ENCODE results near the gene TBPL1. TPM values are rescaled to one million over a fixed set of nuclear protein-coding genes. Genes with fewer than 3 reads are reported as not detected.

Gene TBPL1
- total and polyA plus RNA-seq, 4 donors, result 5.4 to 34.6 (median 11.5) TPM

- no peak for DNase-seq (ENCODE audit: low spot score)
- Histone ChIP-seq H3K36me3 (ENCODE audit: control insufficient read depth in 4 of 4, insufficient read depth in 3 of 4, low read depth in 1 of 4, low read length in 3 of 4) (no peaks in the 10 kb centered on the region), H3K9me3 (ENCODE audit: control insufficient read depth in 4 of 4, low read length in 3 of 4) (no peaks in the 10 kb centered on the region), H3K27ac (ENCODE audit: low read depth in 1 of 2, low read length in 2 of 2) (no peak overlapping the region), H3K4me1 (ENCODE audit: control insufficient read depth in 4 of 4, insufficient read depth in 4 of 4, low read length in 3 of 4) (peaks cover 0 to 21% (median 10%) of the 10 kb centered on the region in 4 donors), H3K9ac (ENCODE audit: low read depth in 1 of 2, low read length in 2 of 2) (no peak overlapping the region), H3K27me3 (ENCODE audit: control insufficient read depth in 4 of 4, insufficient read depth in 4 of 4, low read length in 3 of 4) (no peaks in the 10 kb centered on the region), H3K4me3 (ENCODE audit: low read depth in 1 of 3, low read length in 3 of 3) (no peak overlapping the region)
- TF ChIP-seq YY1 (IDR thresholded peaks at IDR 0.05) (no peak), FOXA2 (IDR thresholded peaks at IDR 0.05) (no peak), FOXA1 (IDR thresholded peaks at IDR 0.05) (no peak), GABPA (IDR thresholded peaks at IDR 0.05 in 1 of 2, conservative IDR thresholded peaks at IDR 0.05 in 1 of 2) (no peak), MAX (IDR thresholded peaks at IDR 0.05) (no peak), TAF1 (conservative IDR thresholded peaks at IDR 0.05) (no peak), RXRA (IDR thresholded peaks at IDR 0.05) (no peak), ATF3 (IDR thresholded peaks at IDR 0.05) (no peak), SP1 (IDR thresholded peaks at IDR 0.05) (no peak), CTCF (IDR thresholded peaks at IDR 0.05; ENCODE audit: low read depth, low read length, missing input control) (no peak), HNF4G (IDR thresholded peaks at IDR 0.05) (no peak), ZBTB33 (IDR thresholded peaks at IDR 0.05) (no peak), HNF4A (conservative IDR thresholded peaks at IDR 0.05) (no peak), REST (IDR thresholded peaks at IDR 0.05) (no peak), JUND (IDR thresholded peaks at IDR 0.05) (no peak), RAD21 (IDR thresholded peaks at IDR 0.05) (no peak), NR2F2 (IDR thresholded peaks at IDR 0.05) (no peak), EGR1 (IDR thresholded peaks at IDR 0.05; ENCODE audit: low read depth in 2 of 2) (no peak)
- 90% methylated on average over 4 of the region's 4 CpGs for WGBS
Observed at GRCh38 chr6:133959667-133960368, 6.8 kb downstream of the TBPL1 start.

Data from liver (tissue), 9 donors.